Hematopoietic multipotent progenitor cell treated with erythropoietin and hydrocortisone succinate and interleukin-3 and kit ligand, for 17 days (in vitro differentiated cells): ENCODE measurements around the gene HEY2.
A peak's percentile ranks its signal among the peaks of the same experiment; 100 is the strongest.
"Not testable (repeated sequence)": the region's sequence is repeated elsewhere in the genome, so short reads cannot be mapped to it uniquely, and the experiment has no call there.

Experiments
- DNase-seq: peaks from one replicate; pipeline ENCODE4 v3.0.0-alpha.2; 2015; ENCODE audit warnings: low spot score

The HEY2 gene

DNA sequence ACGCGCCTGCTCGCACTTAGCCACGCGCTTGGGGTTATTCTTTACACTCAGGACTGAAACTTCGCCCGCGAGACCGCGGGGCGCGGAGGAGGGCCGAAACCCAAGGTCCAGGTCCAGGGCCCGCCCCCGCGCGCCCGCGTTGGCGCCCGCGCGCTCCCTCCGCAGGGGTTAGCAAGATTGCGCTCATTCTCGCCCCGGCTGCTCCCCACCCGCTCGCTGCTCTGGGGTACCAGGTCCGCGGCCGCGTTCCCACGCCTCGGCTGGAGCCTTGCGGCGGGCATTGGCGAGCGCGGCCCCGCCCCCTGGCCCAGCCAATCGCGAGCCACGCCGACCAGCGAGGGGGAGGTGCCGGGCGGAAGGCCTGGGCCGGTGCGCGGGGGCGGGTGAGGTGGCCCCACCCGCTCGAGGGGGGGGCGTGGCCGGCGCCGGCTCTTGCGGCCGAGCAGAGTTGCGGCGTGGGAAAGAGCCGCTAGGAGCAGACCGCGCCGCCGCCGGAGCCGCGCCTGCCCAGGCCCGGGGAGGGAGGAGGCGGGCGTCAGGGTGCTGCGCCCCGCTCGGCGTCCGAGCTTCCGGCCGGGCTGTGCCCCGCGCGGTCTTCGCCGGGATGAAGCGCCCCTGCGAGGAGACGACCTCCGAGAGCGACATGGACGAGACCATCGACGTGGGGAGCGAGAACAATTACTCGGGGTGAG lies at the start of gene HEY2:
Gene HEY2 (plus strand): TSS at position 460 of the 692 bp plus-strand sequence. CDS start 145 bp downstream, at position 605.
- DNase-seq = peak; percentile 87

DNA sequence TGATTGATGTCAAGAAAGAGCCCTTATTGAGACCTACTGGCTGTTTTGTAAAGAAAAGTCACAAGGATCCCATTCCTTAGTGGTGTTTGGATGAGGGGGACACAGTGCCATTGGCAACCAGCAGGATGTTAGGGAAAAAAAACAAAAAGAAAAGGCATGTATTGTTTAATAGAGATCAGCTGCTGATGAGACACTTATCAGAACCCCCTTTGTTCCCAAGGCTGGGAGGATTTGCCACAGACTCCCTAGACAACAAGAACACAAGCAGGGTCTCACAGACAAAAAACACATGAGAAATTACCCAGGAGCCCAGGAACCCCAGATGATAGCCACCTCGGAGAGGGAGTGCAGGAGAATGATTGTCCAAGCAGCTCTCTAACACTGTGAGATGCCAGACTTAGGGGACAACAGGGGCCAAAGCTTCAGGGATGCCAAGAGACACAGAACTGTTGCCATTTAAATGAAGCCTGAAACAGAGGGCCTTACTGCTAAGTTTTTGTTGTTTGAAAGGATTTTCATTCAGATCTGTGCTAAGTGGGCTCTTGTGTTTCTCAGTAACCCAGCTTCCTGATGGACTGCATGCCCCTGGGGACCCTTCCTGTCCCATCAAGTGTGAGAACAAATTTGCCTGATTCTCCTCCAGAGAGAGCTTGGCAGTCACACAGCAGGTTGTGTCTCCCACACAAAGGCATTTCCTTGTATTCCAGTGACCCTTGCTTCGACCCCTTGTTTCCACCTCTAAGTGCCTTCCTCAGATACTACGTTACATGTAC lies 48.7 kb upstream of the HEY2 start:
- DNase-seq = no peak

DNA sequence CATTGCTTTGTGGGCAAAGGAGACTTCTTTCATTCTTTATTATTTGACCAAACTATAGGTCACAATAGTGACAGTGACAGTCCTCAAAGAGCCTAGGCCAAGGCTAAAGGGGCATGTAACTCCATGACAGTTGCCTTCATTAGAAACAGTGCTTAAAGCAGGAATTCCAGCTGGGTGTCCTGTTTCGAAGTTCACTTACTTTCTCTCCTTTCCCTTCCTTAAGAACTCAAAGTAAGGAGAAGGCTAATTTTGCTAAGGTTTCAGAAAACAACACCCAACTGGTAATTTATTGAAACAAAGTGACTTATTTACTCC lies 48.1 kb upstream of the HEY2 start:
- no peak for DNase-seq

DNA sequence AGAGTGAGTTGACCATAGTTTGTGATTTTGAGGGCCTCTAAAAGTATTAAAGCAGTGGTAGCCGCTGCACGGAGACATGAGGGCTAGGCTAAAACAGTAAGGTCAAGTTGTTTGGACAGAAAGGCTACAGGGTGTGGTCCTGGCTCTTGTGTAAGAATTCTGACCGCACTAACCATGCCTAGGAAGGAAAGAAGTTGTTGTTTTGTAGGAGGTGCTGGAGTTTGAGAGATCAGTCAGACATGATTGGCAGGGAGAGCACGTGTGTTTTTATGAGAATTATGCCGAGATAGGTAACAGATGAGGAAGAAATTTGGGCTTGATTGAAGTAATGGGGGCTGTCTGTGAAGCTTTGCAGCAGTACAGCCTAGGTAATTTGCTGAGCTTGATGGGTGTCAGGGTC lies 45.5 kb upstream of the HEY2 start:
- not testable (repeated sequence) for DNase-seq

DNA sequence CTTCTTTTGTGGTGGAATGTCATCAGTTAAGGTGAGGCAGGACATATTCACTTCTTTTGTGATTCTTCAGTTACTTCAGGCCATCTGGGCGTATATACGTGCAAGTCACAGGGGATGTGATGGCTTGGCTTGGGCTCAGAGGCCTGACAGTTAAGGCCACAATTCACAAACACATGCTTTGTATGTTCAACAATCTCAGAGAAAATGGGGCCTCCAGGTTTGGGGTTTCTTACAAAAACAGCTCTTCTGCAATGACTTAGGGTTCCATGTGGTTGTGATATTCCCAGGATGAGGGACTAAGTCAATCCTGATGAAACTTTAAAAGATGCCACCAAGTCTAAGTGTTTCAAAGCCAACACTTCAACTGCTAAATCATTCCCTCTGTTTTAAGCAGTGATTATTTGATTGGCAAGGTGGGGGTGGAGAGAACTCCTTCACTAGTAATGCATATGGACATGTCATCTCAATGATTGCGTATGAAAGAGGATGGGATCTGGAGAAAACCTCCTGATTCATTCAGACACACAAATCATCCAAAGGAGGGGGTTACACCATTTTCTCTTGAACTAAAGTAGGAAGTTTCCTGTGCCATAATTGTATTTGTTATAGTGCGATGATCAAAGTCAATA lies 41.7 kb upstream of the HEY2 start:
- DNase-seq = no peak

DNA sequence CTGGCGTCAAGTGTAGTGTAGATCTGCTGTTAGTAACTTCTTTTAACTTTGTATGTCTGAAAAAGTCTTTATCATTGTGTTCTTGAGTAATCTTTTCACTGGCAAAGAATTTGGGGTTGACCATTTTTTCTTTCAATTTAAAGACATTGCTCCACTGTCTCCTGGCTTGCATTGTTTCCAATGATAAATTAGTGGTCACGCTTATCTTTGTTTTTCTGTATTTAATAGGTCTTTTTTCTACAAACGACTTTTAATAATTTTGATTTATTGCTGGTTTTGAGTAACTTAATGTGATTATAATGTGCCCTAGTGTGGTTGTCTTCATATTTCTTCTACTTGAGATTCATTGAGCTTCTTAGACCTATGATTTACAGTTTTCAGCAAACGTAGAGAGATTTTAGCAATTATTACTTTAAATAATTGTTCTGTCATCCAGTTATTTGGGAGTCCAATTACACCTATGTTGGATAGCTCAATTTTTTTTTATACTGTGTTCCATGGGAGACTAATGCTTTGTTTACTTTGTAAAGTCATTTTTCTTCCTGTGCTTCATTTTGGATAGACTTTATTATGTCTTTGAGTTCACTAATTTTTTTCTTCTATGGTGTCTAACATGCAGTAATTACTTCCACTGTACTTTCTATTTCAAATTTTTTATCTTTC lies 38.3 kb upstream of the HEY2 start:
- DNase-seq = no peak

DNA sequence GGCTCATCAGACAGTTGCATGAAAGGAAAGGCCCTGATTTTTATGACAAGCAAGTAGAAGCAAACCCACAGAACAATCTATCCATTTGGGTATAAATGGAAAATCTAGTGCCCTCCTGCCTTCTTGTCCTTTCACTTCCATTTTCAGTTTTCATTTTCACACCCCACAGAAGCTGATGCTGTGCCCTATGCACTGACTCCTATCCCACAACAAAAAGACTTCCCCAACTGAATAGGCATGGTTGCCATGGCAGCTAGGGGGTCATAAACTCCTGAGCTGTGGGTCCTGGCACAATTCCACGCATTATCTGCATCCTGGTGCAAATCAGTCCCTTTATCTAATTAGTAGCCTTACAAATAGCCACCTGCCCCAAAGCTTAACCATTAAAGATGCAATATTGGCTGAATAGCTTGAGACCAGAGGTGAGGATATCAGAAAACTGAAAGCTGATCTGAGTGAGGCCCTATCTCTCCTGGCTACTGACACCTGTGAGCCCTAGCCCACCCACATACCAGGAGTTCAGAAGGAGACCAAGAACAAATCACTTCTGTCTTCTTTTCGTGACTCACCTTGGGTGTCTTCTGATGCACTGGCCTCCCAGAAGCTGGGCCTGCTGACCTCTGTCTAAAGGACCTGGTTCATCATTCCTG lies 34.9 kb upstream of the HEY2 start:
- no peak for DNase-seq

DNA sequence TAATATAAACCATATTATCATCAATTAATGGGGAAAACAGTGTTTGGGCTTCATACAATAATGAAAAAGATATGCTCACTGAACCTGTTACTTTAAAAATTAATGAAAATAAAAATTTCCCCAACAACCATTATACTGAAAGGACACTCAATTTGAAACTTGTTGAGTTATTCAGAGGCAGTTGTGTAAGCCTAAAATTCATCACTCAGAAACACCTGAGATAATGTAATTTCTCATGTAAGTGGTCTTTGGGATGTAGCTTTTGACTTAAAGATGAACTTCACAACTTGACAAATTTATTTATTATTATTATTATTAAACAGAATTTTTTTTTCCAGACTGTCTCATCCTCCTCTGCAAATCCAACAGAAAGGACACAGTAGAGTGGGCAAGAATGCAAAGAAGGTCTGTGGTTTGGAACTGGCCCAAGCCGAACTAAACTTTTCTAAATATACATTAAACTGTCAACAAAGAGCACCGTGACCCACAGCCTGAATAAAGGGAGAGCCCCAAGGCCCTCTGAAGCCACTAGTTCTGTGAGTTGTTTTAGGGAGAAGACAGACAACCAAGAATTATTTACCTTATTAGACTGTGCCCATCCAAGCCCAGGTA lies 32.2 kb upstream of the HEY2 start:
- DNase-seq = no peak

DNA sequence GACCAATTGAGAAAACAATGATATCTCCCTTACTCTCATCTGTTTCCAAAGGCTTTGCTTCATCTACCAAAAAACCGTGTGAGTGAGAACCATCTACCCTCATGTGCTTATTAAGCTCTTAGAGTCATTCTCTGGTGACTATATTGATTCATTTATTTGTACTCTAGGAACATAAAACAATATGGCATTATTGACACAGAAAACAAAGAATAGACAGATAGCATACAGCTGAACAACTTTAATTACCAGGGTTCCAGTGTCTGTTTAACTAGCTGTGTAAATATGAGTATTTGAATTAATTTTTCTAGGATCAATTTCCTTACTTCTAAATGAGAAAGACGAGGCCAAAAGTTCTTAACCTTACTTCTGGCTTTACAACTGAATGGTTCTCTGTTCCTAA lies 31.3 kb upstream of the HEY2 start:
- no peak for DNase-seq

DNA sequence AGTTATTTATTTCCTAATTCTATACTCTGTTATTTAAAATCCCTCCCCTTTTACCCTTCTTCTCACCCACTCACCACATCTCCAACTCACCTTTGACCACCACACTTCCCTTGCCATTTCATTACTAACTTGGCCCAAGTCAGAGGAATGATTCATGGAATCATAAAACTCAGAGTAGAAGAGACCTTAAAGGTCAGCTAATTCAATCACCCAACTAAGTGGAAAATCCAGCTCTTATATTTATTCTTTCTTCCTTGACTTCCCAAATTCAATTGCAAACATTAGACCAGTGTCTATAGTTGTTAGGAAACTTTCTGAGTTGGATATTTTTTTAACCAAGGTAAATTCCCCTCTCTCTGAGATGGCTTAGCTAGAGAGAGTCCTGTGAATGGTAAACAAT lies 26.5 kb upstream of the HEY2 start:
- DNase-seq = no peak

DNA sequence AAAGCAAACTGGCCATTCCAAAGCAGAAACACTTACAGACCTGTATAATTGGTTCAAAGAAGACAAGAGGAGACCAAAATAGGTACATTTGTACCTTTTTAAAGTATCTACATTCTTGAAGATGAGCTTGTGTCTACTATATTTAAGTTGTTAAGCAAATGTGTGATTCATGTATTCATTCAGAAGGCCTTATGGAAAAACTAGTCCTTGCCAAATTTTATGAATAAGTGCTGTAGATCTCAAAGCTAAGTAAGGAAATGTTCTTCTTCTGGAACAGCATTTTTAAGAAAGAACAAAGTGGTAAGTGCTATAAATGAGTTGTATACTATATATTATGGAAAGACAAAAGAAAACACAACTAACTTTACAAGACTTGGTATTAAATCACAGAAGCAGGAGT lies 22.2 kb upstream of the HEY2 start:
- no peak for DNase-seq

DNA sequence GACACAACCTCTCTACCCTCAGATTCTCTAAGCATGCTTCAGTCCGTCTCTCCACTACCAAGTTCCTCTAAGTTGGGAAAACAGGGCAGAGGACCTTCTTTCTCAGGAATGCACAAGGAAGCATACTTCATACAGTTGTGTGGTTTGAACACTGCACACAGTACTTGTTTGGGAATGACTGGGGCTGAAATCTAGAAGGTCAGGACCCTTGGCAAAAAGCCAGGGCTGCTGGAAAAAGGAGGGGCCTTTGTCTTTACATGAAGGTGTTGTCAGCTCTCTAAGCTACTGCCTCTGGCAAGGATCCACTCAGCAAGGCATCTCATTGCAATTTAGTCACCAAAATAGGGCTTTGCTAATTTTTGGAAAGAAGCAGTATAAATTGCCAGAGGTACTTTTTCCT lies 20.7 kb upstream of the HEY2 start:
- DNase-seq = no peak

DNA sequence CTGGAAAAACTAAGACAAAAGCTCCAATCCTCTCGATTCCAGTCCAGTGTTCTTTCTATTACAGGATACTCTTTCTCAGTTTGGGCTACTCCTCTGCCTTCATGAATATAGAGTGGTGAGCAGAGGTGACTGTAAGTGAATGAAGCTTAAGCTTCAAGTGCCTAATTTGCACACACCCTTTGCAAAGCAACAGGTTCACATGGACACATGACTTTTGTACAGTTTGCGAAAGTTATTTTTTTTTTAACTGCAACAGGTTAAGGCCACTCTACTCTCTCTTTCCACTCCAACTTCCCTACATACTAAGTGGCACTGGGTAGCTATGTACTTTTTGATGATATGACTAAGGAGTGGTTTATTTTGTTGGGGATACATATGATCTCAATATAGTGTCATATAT lies 19.4 kb upstream of the HEY2 start:
- no peak for DNase-seq

DNA sequence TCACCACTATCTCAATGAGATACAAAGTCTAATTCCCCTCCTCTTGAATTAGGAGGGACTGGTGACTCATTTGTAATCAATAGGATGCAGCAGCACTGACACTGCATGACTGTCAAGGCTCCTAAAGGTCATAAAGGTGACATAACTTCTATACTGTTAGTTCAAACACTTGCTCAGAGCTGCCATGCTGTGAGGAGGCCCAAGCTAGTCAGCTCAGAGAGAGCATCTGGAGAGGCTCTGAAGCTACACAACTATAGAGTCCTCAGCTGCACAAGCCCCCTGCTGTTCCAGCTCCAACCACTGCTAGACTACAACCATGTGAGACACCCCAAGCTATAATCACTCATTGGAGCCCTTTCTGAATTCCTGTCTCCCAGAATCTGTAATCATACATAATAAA lies 17.0 kb upstream of the HEY2 start:
- DNase-seq = no peak

DNA sequence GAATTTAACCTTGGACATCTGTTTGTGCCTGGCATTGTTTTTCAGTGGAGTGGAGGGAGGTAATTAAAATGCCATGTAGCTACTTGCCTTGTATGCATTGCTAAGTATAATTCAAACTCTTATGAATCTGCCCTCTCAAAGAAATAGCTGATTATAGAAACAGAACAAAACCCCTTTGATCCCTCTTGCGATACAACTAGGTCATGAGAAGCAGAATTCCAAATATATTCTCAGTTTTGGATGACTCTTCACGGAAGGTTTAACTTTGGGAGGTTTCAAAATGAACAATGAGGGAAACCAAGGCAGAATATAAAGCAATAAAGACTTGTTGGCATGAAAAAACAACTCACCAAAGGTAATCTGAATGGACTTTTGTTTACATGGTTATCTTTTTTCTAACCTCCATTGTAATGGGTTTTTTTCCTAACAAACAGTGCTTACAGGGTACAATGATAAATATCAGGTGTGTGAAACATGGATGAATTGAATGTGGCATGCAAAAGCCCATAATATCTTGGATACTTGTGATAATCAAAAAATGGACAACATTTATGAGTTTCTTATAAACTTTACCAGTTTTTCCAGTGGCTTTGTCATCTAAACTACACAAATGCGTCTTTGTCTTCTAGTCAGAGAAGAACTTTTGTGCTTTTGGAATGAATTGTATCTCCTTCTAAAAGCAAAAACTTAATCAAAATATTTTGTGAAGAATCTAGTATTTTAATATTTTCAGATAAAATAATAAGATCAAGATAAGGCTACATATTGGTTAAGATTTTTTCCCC lies 15.7 kb upstream of the HEY2 start:
- no peak for DNase-seq

DNA sequence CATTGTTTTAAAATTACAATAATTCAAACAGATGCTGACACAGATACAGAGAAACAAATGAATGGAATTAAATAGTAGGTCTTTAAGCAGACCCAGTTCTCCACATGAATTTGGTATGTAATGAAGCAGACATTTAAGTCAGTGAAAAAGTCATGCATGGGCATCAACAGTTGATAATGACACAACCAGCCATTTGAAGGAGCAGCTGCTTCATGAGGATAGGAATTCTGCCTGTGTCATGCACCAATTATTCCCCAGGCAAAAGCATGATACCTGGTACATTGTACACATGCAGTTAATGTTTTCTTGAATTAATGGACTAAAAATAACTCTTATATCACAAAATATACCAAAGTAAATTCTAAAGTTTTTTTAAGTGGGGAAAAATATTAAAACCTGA lies 11.2 kb upstream of the HEY2 start:
- DNase-seq = no peak

DNA sequence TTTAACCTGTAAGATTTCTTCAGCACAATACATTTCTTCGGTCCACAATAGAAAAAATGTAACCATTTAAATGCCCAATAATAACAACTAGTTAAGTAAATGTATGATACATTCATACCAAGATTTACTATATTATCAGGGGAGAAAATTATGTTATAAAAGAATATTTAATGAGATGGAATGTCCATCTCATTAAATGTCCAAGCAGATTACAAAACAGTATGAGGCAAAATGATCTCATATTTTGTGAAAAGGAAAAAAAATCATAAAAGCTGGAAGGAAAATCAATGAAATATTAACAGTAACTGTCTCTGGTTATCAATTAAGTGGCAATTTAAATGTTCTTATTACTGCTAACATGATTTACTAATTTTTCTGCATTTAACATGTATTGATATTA lies 10.1 kb upstream of the HEY2 start:
- no peak for DNase-seq

DNA sequence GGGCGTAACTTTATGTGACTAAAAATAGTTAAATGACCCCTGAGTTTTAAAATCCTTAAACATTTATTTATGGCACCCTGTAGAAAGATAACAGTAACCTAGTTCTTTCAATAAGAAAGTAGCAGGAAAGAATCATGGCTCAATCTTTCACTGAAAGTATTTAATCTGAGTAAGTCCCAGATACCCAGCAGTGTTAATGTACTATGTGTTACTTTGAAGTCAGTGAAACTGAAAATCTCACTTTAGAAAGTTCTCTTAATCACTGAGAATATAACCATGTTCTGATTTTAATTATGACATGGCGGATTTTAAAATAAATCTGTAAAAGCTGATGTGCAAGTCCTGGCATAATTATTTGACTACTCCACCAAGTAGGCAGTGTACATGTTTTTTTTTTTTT lies 8.1 kb upstream of the HEY2 start:
- no peak for DNase-seq

DNA sequence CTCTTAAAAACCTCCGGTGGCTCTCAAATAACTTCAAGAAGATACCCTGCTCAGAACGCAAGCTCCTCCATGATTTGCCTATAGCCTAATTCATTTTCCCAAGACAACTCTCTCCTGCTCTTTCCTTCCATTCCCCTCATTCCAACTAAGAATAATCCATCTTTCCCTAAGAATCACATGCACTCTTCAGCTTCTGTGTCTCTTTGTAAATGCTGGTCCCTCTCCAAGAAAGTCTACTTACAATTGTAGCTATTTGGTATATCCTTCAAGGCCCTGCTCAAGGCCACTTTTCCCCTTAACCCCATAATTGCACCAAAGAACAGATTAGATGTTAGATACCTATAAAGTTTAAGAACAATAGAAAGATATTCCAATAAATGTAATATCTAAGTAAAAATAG lies 7.4 kb upstream of the HEY2 start:
- DNase-seq = no peak

DNA sequence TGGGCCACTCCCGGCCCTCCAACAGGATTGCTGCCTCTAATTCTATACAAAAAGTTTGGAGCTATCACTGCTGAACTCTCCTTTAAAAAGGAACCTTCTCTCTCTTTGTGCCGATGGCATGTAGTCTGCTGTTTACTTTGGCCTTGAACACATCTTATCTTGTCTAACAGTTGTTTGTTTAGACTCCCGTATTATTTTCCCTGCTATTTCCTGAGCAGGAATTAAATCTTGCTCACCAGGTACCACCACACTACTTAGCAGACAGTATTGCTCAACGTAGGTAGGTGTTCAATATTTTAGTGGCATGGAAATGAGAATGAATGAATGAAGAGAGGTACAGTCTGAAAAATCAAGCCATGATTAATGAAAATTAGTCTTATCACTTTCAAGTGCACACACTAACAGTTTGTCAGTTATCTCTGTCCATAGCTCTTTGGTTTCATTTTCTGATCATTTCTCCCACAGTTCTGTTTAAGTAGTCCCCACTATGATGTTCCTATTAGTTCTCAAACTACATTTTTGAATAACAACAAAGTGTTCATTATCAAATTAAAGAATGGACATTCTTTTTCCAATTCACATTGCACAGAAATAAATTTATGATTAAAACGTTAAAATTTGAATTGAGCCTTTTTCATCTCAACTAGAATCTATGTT lies 6.8 kb upstream of the HEY2 start:
- DNase-seq = no peak

DNA sequence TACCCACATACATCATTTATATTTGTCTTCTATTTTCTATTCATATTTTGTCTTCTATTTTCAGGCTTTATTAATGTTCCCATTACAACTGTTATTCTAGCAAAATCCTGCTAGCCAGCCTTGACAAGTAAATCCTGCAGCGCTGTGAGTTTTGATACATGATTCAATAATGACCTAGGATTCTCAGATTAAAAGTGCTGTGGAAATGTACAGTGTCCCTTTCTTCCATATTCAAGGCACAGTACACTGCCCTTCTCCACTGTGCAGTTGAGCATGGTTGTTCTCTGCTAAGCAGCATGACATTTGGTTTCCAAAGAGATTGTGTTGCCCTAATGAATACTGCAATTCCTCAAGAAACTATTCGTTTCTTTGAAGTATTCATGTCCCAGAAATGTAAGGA lies 5.8 kb upstream of the HEY2 start:
- DNase-seq = no peak
